ENCODE data around the gene ATXN7. TPM values are rescaled to one million over a fixed set of nuclear protein-coding genes. Genes with fewer than 3 reads are reported as not detected.

ATXN7 gene
- total RNA-seq, 1 experiment from 2014 or later: 27.5 TPM

GRCh38 chr3:63979093-63979885, 115.6 kb downstream of the ATXN7 start:
- H3K27ac ChIP-seq (ENCODE audit: low read depth, low read length): no peak overlapping the region
- H3K36me3 ChIP-seq (ENCODE audit: control insufficient read depth in 1 of 2, insufficient read depth in 2 of 2, low read length in 2 of 2): peaks cover 3 to 12% of the 10 kb centered on the region in 2 experiments; a peak in 2 of 4 replicates
- H3K4me3 ChIP-seq (replicated peaks in 1 of 2; ENCODE audit: low read depth in 1 of 2, low read length in 2 of 2): no peak overlapping the region
- DNase-seq (ENCODE audit: low read depth, low spot score) (no peak), ATAC-seq (no peak)
- no peaks in the 10 kb centered on the region for H3K27me3 ChIP-seq (ENCODE audit: insufficient read depth, low read length)
- BruUV-seq (replicated peaks): no TSS peak
- ChIA-PET RAD21 (ENCODE audit: low non-redundant PET in 1 of 2, low total read pairs in 2 of 2, uncharacterized antibody in 2 of 2, unreplicated experiment in 2 of 2) (no interaction called here), POLR2A (no interaction called here), CTCF (interaction anchor here (0.6 to 1.5 kb wide), 2 partner anchors 15 to 19 kb away, joined by 3 to 4 read pairs; no protein-coding TSS in a partner anchor)
- no peaks in the 10 kb centered on the region for H3K9me3 ChIP-seq (ENCODE audit: control insufficient read depth in 1 of 2, insufficient read depth in 1 of 2, low read depth in 1 of 2, low read length in 2 of 2)
- H3K9ac ChIP-seq (ENCODE audit: low read length): no peak overlapping the region
- peaks cover 4% of the 10 kb centered on the region for H3K79me2 ChIP-seq (ENCODE audit: insufficient read depth, low read length)
- H3K9me2 ChIP-seq (ENCODE audit: insufficient read depth): no peaks in the 10 kb centered on the region
- no peak overlapping the region for H3K4me2 ChIP-seq (ENCODE audit: low read length)
- no peak for TF ChIP-seq ELF1 (IDR thresholded peaks at IDR 0.05; ENCODE audit: borderline replicate concordance, low read depth)
- no peak for TF ChIP-seq CEBPB (IDR thresholded peaks at IDR 0.05; ENCODE audit: low read depth)
- TF ChIP-seq, protein P1, sequence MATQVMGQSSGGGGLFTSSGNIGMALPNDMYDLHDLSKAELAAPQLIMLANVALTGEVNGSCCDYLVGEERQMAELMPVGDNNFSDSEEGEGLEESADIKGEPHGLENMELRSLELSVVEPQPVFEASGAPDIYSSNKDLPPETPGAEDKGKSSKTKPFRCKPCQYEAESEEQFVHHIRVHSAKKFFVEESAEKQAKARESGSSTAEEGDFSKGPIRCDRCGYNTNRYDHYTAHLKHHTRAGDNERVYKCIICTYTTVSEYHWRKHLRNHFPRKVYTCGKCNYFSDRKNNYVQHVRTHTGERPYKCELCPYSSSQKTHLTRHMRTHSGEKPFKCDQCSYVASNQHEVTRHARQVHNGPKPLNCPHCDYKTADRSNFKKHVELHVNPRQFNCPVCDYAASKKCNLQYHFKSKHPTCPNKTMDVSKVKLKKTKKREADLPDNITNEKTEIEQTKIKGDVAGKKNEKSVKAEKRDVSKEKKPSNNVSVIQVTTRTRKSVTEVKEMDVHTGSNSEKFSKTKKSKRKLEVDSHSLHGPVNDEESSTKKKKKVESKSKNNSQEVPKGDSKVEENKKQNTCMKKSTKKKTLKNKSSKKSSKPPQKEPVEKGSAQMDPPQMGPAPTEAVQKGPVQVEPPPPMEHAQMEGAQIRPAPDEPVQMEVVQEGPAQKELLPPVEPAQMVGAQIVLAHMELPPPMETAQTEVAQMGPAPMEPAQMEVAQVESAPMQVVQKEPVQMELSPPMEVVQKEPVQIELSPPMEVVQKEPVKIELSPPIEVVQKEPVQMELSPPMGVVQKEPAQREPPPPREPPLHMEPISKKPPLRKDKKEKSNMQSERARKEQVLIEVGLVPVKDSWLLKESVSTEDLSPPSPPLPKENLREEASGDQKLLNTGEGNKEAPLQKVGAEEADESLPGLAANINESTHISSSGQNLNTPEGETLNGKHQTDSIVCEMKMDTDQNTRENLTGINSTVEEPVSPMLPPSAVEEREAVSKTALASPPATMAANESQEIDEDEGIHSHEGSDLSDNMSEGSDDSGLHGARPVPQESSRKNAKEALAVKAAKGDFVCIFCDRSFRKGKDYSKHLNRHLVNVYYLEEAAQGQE (IDR thresholded peaks at IDR 0.05; ENCODE audit: low read depth): no peak
- TF ChIP-seq SIN3A (IDR thresholded peaks at IDR 0.05; ENCODE audit: low read depth): no peak
- TF ChIP-seq RAD21 (IDR thresholded peaks at IDR 0.05; ENCODE audit: low read depth): no peak
- intact Hi-C loops (cut with micrococcal nuclease): no loop called here
- H2AFZ ChIP-seq (ENCODE audit: low read depth, low read length, poor library complexity, severe bottlenecking): no peak overlapping the region
- H3K4me1 ChIP-seq (ENCODE audit: control insufficient read depth in 1 of 2, insufficient read depth in 2 of 2, low read length in 2 of 2): no peaks in the 10 kb centered on the region
- no peaks in the 10 kb centered on the region; the same call in 1 of the 2 replicates for H4K20me1 ChIP-seq (ENCODE audit: insufficient read depth)

Measured in HCT116 (cell line).